RWPE2 (cell line): ENCODE data around the gene EBLN2.

Experiments
- ATAC-seq: fragments of 200-7000 bp; cut with Tn5 transposase; 3 replicates; pipeline ENCODE4 v1.9.1; 2021; ENCODE audit warnings: low read depth
- DNase-seq: peaks from one replicate; pipeline ENCODE4 v3.0.0-alpha.2; 2020; ENCODE audit warnings: low spot score
- H3K27ac ChIP-seq: fragments of 450-650 bp; 2 replicates; pipeline ENCODE4 v1.5.1; 2017; ENCODE audit warnings: mild to moderate bottlenecking; ENCODE audit not compliant: poor library complexity, severe bottlenecking
- H3K27me3 ChIP-seq: fragments of 250-450 bp; sonication (Bioruptor Pico); 2 replicates; pipeline ENCODE4 v1.5.1; 2021; ENCODE audit warnings: mild to moderate bottlenecking, moderate library complexity; ENCODE audit not compliant: insufficient read depth, poor library complexity, severe bottlenecking
- H3K36me3 ChIP-seq: fragments of 250-450 bp; sonication (Bioruptor Pico); 2 replicates; pipeline ENCODE4 v1.5.1; 2020; ENCODE audit warnings: low read depth, mild to moderate bottlenecking, moderate library complexity
- H3K4me1 ChIP-seq: fragments of 250-450 bp; sonication (Bioruptor Pico); 2 replicates; pipeline ENCODE4 v1.5.1; 2021; ENCODE audit warnings: mild to moderate bottlenecking, moderate library complexity; ENCODE audit not compliant: insufficient read depth, poor library complexity, severe bottlenecking
- H3K4me3 ChIP-seq: fragments of 250-450 bp; sonication (Bioruptor Pico); 2 replicates; pipeline ENCODE4 v1.5.1; 2021; ENCODE audit warnings: mild to moderate bottlenecking, moderate library complexity; ENCODE audit not compliant: severe bottlenecking
- H3K9me3 ChIP-seq: fragments of 250-450 bp; sonication (Bioruptor Pico); 2 replicates; pipeline ENCODE4 v1.5.1; 2021; ENCODE audit warnings: mild to moderate bottlenecking, moderate library complexity; ENCODE audit not compliant: severe bottlenecking
- CTCF ChIP-seq: fragments of 450-650 bp; IDR thresholded peaks from one replicate; pipeline ENCODE4 v1.5.1; 2017; ENCODE audit warnings: mild to moderate bottlenecking, moderate library complexity; ENCODE audit not compliant: poor library complexity, severe bottlenecking

The EBLN2 gene

GRCh38 chr3:73073091-73073707, 11.7 kb downstream of the EBLN2 start:
- ATAC-seq (no peak), DNase-seq (no peak)
- H3K9me3 ChIP-seq = no peaks in the 10 kb centered on the region
- TF ChIP-seq CTCF = no peak
- no peaks in the 10 kb centered on the region for H3K27me3 ChIP-seq
- no peak overlapping the region for H3K27ac ChIP-seq
- no peaks in the 10 kb centered on the region for H3K4me1 ChIP-seq
- H3K36me3 ChIP-seq = 0 out of 2 replicates have a peak, but pooled peaks cover 5% of the 10 kb centered on the region
- no peak overlapping the region for H3K4me3 ChIP-seq

- Histone ChIP-seq H3K4me1 (no peaks in the 10 kb centered on the region), H3K9me3 (no peaks in the 10 kb centered on the region), H3K27me3 (no peaks in the 10 kb centered on the region), H3K36me3 (no peaks in the 10 kb centered on the region), H3K4me3 (no peak overlapping the region), H3K27ac (no peak overlapping the region)
- TF ChIP-seq CTCF = no peak
- no peak for DNase-seq
- no peak for ATAC-seq
Measured at GRCh38 chr3:73074781-73075180, 13.3 kb downstream of the EBLN2 start.

- no peak for DNase-seq
- H3K27ac ChIP-seq = no peak overlapping the region
- H3K27me3 ChIP-seq = no peaks in the 10 kb centered on the region
- no peaks in the 10 kb centered on the region for H3K4me1 ChIP-seq
- no peak for ATAC-seq
- H3K36me3 ChIP-seq = no peaks in the 10 kb centered on the region
- no peak overlapping the region for H3K4me3 ChIP-seq
- no peak for TF ChIP-seq CTCF
- no peaks in the 10 kb centered on the region for H3K9me3 ChIP-seq
Measured at GRCh38 chr3:73080216-73080966, 18.9 kb downstream of the EBLN2 start.

GRCh38 chr3:73081140-73081539, 19.7 kb downstream of the EBLN2 start:
- no peak overlapping the region for H3K27ac ChIP-seq
- H3K9me3 ChIP-seq = no peaks in the 10 kb centered on the region
- H3K4me3 ChIP-seq = no peak overlapping the region
- H3K36me3 ChIP-seq = no peaks in the 10 kb centered on the region
- ATAC-seq (no peak), DNase-seq (no peak)
- no peaks in the 10 kb centered on the region for H3K4me1 ChIP-seq
- no peaks in the 10 kb centered on the region for H3K27me3 ChIP-seq
- TF ChIP-seq CTCF = no peak

GRCh38 chr3:73084170-73084569, 22.7 kb downstream of the EBLN2 start:
- no peaks in the 10 kb centered on the region for H3K27me3 ChIP-seq
- TF ChIP-seq CTCF = no peak
- no peak overlapping the region for H3K27ac ChIP-seq
- no peaks in the 10 kb centered on the region for H3K4me1 ChIP-seq
- H3K9me3 ChIP-seq = no peaks in the 10 kb centered on the region
- no peaks in the 10 kb centered on the region for H3K36me3 ChIP-seq
- no peak; the same call in 2 of the 3 replicates for ATAC-seq
- no peak for DNase-seq
- no peak overlapping the region for H3K4me3 ChIP-seq
